WI38 (cell line): ENCODE data around the gene FSIP1.

ENCODE experiments used
- H3K4me3 ChIP-seq: 2 replicates; pipeline ENCODE4 v1.5.1; 2011; ENCODE audit warnings: low read depth, mild to moderate bottlenecking, control low read depth, low read length
- CTCF ChIP-seq: IDR thresholded peaks from 2 replicates; pipeline ENCODE4 v1.5.1; 2012; ENCODE audit warnings: low read depth, mild to moderate bottlenecking, control low read depth, low read length

Gene FSIP1

GRCh38 chr15:39651881-39652280 is 130.8 kb downstream of the FSIP1 start:
- no peak for TF ChIP-seq CTCF

GRCh38 chr15:39651295-39651694 is 131.3 kb downstream of the FSIP1 start:
- TF ChIP-seq CTCF = no peak

More at GRCh38 chr15:39651881-39652280, 130.8 kb downstream of the FSIP1 start:
- H3K4me3 ChIP-seq = no peak overlapping the region

GRCh38 chr15:39649757-39650156 is 132.9 kb downstream of the FSIP1 start:
- TF ChIP-seq CTCF = no peak
- no peak overlapping the region for H3K4me3 ChIP-seq

More at GRCh38 chr15:39651295-39651694, 131.3 kb downstream of the FSIP1 start:
- no peak overlapping the region for H3K4me3 ChIP-seq

- no peak for TF ChIP-seq CTCF
- no peak overlapping the region for H3K4me3 ChIP-seq
Measured at GRCh38 chr15:39646425-39646824, 136.2 kb downstream of the FSIP1 start.

- TF ChIP-seq CTCF = no peak
- H3K4me3 ChIP-seq = no peak overlapping the region
Measured at GRCh38 chr15:39645976-39646257, 136.7 kb downstream of the FSIP1 start.

GRCh38 chr15:39645138-39645975 is 137.3 kb downstream of the FSIP1 start:
- H3K4me3 ChIP-seq = no peak overlapping the region
- no peak for TF ChIP-seq CTCF

- no peak for TF ChIP-seq CTCF
- no peak overlapping the region for H3K4me3 ChIP-seq
Measured at GRCh38 chr15:39644136-39644535, 138.5 kb downstream of the FSIP1 start.
